ENCODE data around the gene RNF5. TPM values are rescaled to one million over a fixed set of nuclear protein-coding genes. Genes with fewer than 3 reads are reported as not detected.
A peak's percentile ranks its signal among the peaks of the same experiment; 100 is the strongest.

The RNF5 gene
- total and polyA plus RNA-seq, 2 donors (not counting 1 experiment from before 2014, with no cell fraction given), result 25.5 to 40.7 TPM

DNA sequence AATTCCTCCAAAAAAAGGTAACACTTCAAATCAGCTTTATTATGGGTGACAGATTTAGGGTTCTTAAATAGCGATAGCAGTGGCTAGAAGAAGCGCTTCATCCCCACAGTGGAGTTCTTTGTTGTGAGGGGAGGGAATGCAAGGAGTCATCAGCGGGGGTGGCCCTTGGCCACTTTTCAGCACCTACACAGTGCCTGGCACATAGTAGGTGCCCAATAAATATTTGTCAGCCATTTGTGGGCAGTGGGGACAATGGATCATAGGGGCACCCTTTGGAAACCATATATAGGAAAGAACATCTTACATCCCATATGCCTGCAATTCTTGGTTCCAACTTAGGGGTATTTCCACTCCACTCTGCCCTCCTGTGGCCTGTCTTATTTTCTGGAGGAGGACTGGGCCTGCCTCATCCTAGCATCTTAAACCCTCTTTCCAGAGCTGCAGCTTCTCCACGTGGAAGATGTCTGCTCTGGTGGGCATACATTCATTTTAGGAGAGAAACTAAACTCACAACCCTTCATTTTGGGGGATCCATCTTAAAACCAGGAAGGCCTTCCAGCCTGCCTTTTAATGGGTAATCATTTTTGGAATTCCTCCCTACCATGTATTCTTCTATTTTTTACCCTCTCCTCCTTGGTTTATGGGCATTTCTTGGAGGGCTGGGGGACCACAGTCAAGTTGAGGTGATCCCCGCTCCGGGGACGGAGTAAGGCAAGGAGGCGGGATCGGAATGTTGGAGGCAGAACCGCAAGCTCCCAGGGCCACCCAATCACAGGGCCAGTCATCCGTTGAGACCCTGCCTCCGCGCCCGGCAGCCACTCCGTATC is 16.8 kb downstream of the RNF5 start:
- Histone ChIP-seq H3K79me2 (ENCODE audit: control insufficient read depth, insufficient read depth, low read length) (peaks cover 31% of the 10 kb centered on the region), H3K4me2 (replicated peaks; ENCODE audit: low read depth, low read length, poor library complexity, severe bottlenecking) (peak overlapping the region; percentile 91), H3K27ac (ENCODE audit: low read length in 2 of 2) (peak overlapping the region; percentile 77 to 100), H3K27me3 (replicated peaks in 1 of 4; ENCODE audit: control extremely low read depth in 1 of 4, control insufficient read depth in 3 of 4, insufficient read depth in 4 of 4, low read length in 3 of 4) (no peaks in the 10 kb centered on the region), H4K20me1 (ENCODE audit: control insufficient read depth, insufficient read depth, low read length, poor library complexity, severe bottlenecking) (no peaks in the 10 kb centered on the region), H2AFZ (ENCODE audit: insufficient read depth, low read depth, low read length, poor library complexity, severe bottlenecking) (peak overlapping the region; percentile 34), H3K4me3 (ENCODE audit: control extremely low read depth in 1 of 5, extremely low read depth in 1 of 5, insufficient read depth in 1 of 5, low read depth in 2 of 5, low read length in 4 of 5) (peak overlapping the region; percentile 75 to 99 (median 94)), H3K4me1 (ENCODE audit: control insufficient read depth in 2 of 2, insufficient read depth in 2 of 2, low read length in 2 of 2) (peaks cover 40 to 59% of the 10 kb centered on the region in 2 donors), H3K9ac (ENCODE audit: low read length) (peak overlapping the region; percentile 62), H3K9me3 (ENCODE audit: control extremely low read depth in 1 of 3, control insufficient read depth in 2 of 3, insufficient read depth in 1 of 3, low read length in 2 of 3) (no peaks in the 10 kb centered on the region), H3K36me3 (replicated peaks in 1 of 2; ENCODE audit: control extremely low read depth in 1 of 2, control insufficient read depth in 1 of 2, extremely low read depth in 1 of 2, insufficient read depth in 2 of 2, low read length in 1 of 2) (peaks cover 0 to 13% of the 10 kb centered on the region in 2 experiments)
- ChIA-PET CTCF (interaction anchor here (0.5 to 1.8 kb wide), 14 partner anchors 11 to 600 kb away, joined by 3 to 9 read pairs (median 4); partner anchors contain the start of genes AGPAT1, ATF6B and FKBPL), POLR2A (interaction anchor here (0.6 to 1.8 kb wide), 13 partner anchors 15 to 1547 kb away, joined by 3 to 25 read pairs (median 4); partner anchors contain the start of genes AGPAT1, ATF6B, FKBPL and HLA-DRA)
- peak; percentile 19 for TF ChIP-seq CTCF (IDR thresholded peaks at IDR 0.05)
- no peak for TF ChIP-seq EZH2 (IDR thresholded peaks at IDR 0.05; ENCODE audit: borderline replicate concordance, insufficient read depth, low read depth, low read length, poor library complexity, severe bottlenecking)
- H3K27ac Mint-ChIP-seq, result peak overlapping the region; percentile 99
- no peaks in the 10 kb centered on the region for H3K27me3 Mint-ChIP-seq
- intact Hi-C loops (cut with micrococcal nuclease), result loop anchor here (1.0 to 10.0 kb wide), 12 partner anchors 17 to 1013 kb away; partner anchors contain the start of genes BAG6, CLIC1, CSNK2B and EHMT2
- WGBS (ENCODE audit: insufficient coverage), result 14% methylated on average over 13 of the region's 15 CpGs
- H3K4me1 Mint-ChIP-seq, result peaks cover 64% of the 10 kb centered on the region
- ATAC-seq (ENCODE audit: low read depth) (no peak), DNase-seq (peak; percentile 37)
- H3K9me3 Mint-ChIP-seq (ENCODE audit: insufficient read depth), result no peaks in the 10 kb centered on the region
- peak overlapping the region; percentile 95 for H3K4me3 Mint-ChIP-seq

All from B cell (primary cell).